ENCODE measurements around the gene LSM12. TPM values are rescaled to one million over a fixed set of nuclear protein-coding genes. Genes with fewer than 3 reads are reported as not detected.
"Not testable (repeated sequence)": the region's sequence is repeated elsewhere in the genome, so short reads cannot be mapped to it uniquely, and the experiment has no call there.

The LSM12 gene
- total and polyA plus RNA-seq, 2 of the 8 experiments (the other 6 are each of a cell fraction or from before 2014, with no cell fraction given), result 69.8 to 142 TPM

GRCh38 chr17:44021227-44021626 is 45.2 kb downstream of the LSM12 start:
- not testable (repeated sequence) for H2BK12ac ChIP-seq (ENCODE audit: low read depth, low read length); H4K8ac ChIP-seq (ENCODE audit: extremely low read depth, insufficient read depth, low read length); H3K27ac ChIP-seq (ENCODE audit: low read depth, low read length); H2BK15ac ChIP-seq (ENCODE audit: low read length); H3K4me2 ChIP-seq (ENCODE audit: insufficient read depth in 1 of 2, low read depth in 2 of 2, low read length in 2 of 2); H3K4me1 ChIP-seq (replicated peaks in 1 of 4; ENCODE audit: control insufficient read depth in 3 of 4, insufficient read depth in 4 of 4, low read length in 3 of 4); H3K56ac ChIP-seq (replicated peaks; ENCODE audit: insufficient read length, low read depth, low read length); H3K36me3 ChIP-seq (ENCODE audit: control insufficient read depth in 2 of 4, insufficient read depth in 4 of 4, low read length in 3 of 4); H3K14ac ChIP-seq (ENCODE audit: insufficient read length); H4K91ac ChIP-seq (replicated peaks; ENCODE audit: insufficient read length, low read length); FAIRE-seq; H3K23me2 ChIP-seq (ENCODE audit: low read depth, low read length); H3K4me3 ChIP-seq (ENCODE audit: extremely low read depth in 1 of 4, insufficient read depth in 2 of 4, low read depth in 3 of 4, low read length in 4 of 4); H3K18ac ChIP-seq (ENCODE audit: extremely low read depth, low read length); H2BK120ac ChIP-seq (replicated peaks; ENCODE audit: low read depth, low read length); H3K79me1 ChIP-seq (ENCODE audit: low read depth, low read length); H2BK5ac ChIP-seq (ENCODE audit: low read depth, low read length); H2BK20ac ChIP-seq (ENCODE audit: low read length); H3K4ac ChIP-seq (replicated peaks; ENCODE audit: insufficient read length, low read depth, low read length); H4K20me1 ChIP-seq (replicated peaks in 1 of 2; ENCODE audit: control insufficient read depth in 1 of 2, insufficient read depth in 2 of 2, low read length in 2 of 2); H3K9ac ChIP-seq (replicated peaks in 1 of 4; ENCODE audit: extremely low read depth in 1 of 4, low read depth in 3 of 4, low read length in 3 of 4); H3K27me3 ChIP-seq (replicated peaks in 1 of 4; ENCODE audit: control insufficient read depth in 3 of 4, extremely low read depth in 1 of 4, insufficient read depth in 3 of 4, low read length in 3 of 4); H3K79me2 ChIP-seq (ENCODE audit: control insufficient read depth in 1 of 2, insufficient read depth in 2 of 2, low read length in 2 of 2); H3K23ac ChIP-seq (ENCODE audit: insufficient read length); H4K5ac ChIP-seq (ENCODE audit: insufficient read length, low read depth, low read length); H2AFZ ChIP-seq (ENCODE audit: low read length); H2AK5ac ChIP-seq (ENCODE audit: low read depth, low read length); DNase-seq (ENCODE audit: low read depth in 1 of 2, low spot score in 2 of 2); H3K9me3 ChIP-seq (ENCODE audit: insufficient read depth in 2 of 2, low read depth in 1 of 2, low read length in 1 of 2)
- ChIA-PET CTCF (ENCODE audit: partially characterized antibody) (interaction anchor here (0.6 to 13.3 kb wide), 5 partner anchors 11 to 176 kb away, joined by 3 to 108 read pairs (median 10); no protein-coding TSS in a partner anchor), POLR2A (ENCODE audit: partially characterized antibody) (interaction anchor here (0.7 to 1.7 kb wide), 8 partner anchors 8 to 85 kb away, joined by 3 to 6 read pairs (median 3); no protein-coding TSS in a partner anchor)
- 93% methylated on average over 7 of the region's 7 CpGs; no CpG with 5 or more reads in 1 of the 2 experiments for WGBS, 2 experiments (ENCODE audit: extremely low coverage in 1 of 2, insufficient coverage in 1 of 2, insufficient read length in 1 of 2, insufficient replicate concordance in 2 of 2, low coverage in 1 of 2, low lambda C conversion rate in 2 of 2, missing lambda C conversion rate in 1 of 2)

Measured in H1 (cell line).